Measurements from ENCODE around the gene PTPRM. TPM values are rescaled to one million over a fixed set of nuclear protein-coding genes. Genes with fewer than 3 reads are reported as not detected.

PTPRM gene
- total RNA-seq, 2 donors from 2014 or later = 80.1 to 106 TPM

- no peak for TF ChIP-seq CTCF (IDR thresholded peaks at IDR 0.05)
- H3K36me3 ChIP-seq = no peaks in the 10 kb centered on the region
- H3K9me3 ChIP-seq = no peaks in the 10 kb centered on the region
- H3K27me3 ChIP-seq = no peaks in the 10 kb centered on the region
- H3K4me1 ChIP-seq = no peaks in the 10 kb centered on the region
- no peak overlapping the region for H3K27ac ChIP-seq
- no peak overlapping the region for H3K4me3 ChIP-seq
- no peak for DNase-seq (ENCODE audit: low spot score)
Observed at GRCh38 chr18:8358033-8358765, 791.1 kb downstream of the PTPRM start.

GRCh38 chr18:8359076-8359475 lies 792.0 kb downstream of the PTPRM start:
- DNase-seq (ENCODE audit: low spot score) = no peak
- no peaks in the 10 kb centered on the region for H3K4me1 ChIP-seq
- TF ChIP-seq CTCF (IDR thresholded peaks at IDR 0.05) = no peak
- no peaks in the 10 kb centered on the region for H3K36me3 ChIP-seq
- H3K27me3 ChIP-seq = no peaks in the 10 kb centered on the region
- no peak overlapping the region for H3K27ac ChIP-seq
- H3K4me3 ChIP-seq = no peak overlapping the region
- no peaks in the 10 kb centered on the region for H3K9me3 ChIP-seq

- DNase-seq (ENCODE audit: low spot score) = no peak
- TF ChIP-seq CTCF (IDR thresholded peaks at IDR 0.05) = no peak
- no peaks in the 10 kb centered on the region for H3K27me3 ChIP-seq
- H3K27ac ChIP-seq = no peak overlapping the region
- H3K4me1 ChIP-seq = peaks cover 0 to 4% of the 10 kb centered on the region in 2 donors
- H3K9me3 ChIP-seq = no peaks in the 10 kb centered on the region
- H3K4me3 ChIP-seq = no peak overlapping the region
- no peaks in the 10 kb centered on the region for H3K36me3 ChIP-seq
Observed at GRCh38 chr18:8359481-8359880, 792.4 kb downstream of the PTPRM start.

- Histone ChIP-seq H3K36me3 (no peaks in the 10 kb centered on the region), H3K4me1 (peaks cover 0 to 14% of the 10 kb centered on the region in 2 donors), H3K27ac (no peak overlapping the region), H3K4me3 (no peak overlapping the region), H3K9me3 (no peaks in the 10 kb centered on the region), H3K27me3 (no peaks in the 10 kb centered on the region)
- no peak for DNase-seq (ENCODE audit: low spot score)
- TF ChIP-seq CTCF (IDR thresholded peaks at IDR 0.05) = no peak
Observed at GRCh38 chr18:8361941-8362471, 794.9 kb downstream of the PTPRM start.

GRCh38 chr18:8362863-8363262 lies 795.7 kb downstream of the PTPRM start:
- Histone ChIP-seq H3K27ac (no peak overlapping the region), H3K4me3 (no peak overlapping the region), H3K36me3 (no peaks in the 10 kb centered on the region), H3K4me1 (peaks cover 0 to 21% of the 10 kb centered on the region in 2 donors), H3K27me3 (no peaks in the 10 kb centered on the region), H3K9me3 (no peaks in the 10 kb centered on the region)
- TF ChIP-seq CTCF (IDR thresholded peaks at IDR 0.05) = no peak
- no peak for DNase-seq (ENCODE audit: low spot score)

Measured in right atrium auricular region (tissue), 2 donors.